A549 (cell line): ENCODE measurements around the gene NCOA1. TPM values are rescaled to one million over a fixed set of nuclear protein-coding genes. Genes with fewer than 3 reads are reported as not detected.

Experiments
- ATAC-seq, 2 experiments: fragments of 200-7000 bp in 1 of 2; fragments of >200 bp in 1 of 2; cut with Nextera tagmentation in 1 of 2; cut with Tn5 transposase in 1 of 2; 3 replicates each; pipeline versions ENCODE4 v1.8.0 to v1.9.1; 2018 to 2020; ENCODE audit warnings: mild to moderate bottlenecking in 1 of 2, moderate library complexity in 1 of 2
- CTCF ChIA-PET: fragments of 300-600 bp; sonication (Branson Sonifier 250); formaldehyde crosslinking; extraction: SDS; loops from one replicate; lab custom pipeline; 2021; ENCODE audit warnings: antibody characterized with exemption, inconsistent platforms; lab: Yijun Ruan, JAX
- POLR2A ChIA-PET: fragments of 350-600 bp; formaldehyde crosslinking; extraction: SDS; loops from one replicate; lab custom pipeline; 2021; ENCODE audit warnings: antibody characterized with exemption, inconsistent platforms; lab: Yijun Ruan, JAX
- DNase-seq, 2 experiments: peaks; one replicate each; pipeline versions ENCODE4 v3.0.0 to v3.0.0-alpha.2; 2011 to 2016; ENCODE audit warnings: low read depth in 1 of 2, low spot score in 1 of 2
- FAIRE-seq: peaks from 2 replicates; lab custom pipeline; 2011; peaks lifted over from hg19 to GRCh38; lab: Jason Lieb, UNC
- H3K27ac ChIP-seq, 2 experiments: fragments of >200 bp; sonication (Bioruptor Twin); formaldehyde crosslinking; 3 replicates each; pipeline ENCODE4 v1.5.1; 2016 to 2017
- H3K4me1 ChIP-seq: fragments of >200 bp; sonication (Bioruptor Twin); formaldehyde crosslinking; 3 replicates; pipeline ENCODE4 v1.6.1; 2016
- H3K4me2 ChIP-seq: fragments of >200 bp; sonication (Bioruptor Twin); formaldehyde crosslinking; 3 replicates; pipeline ENCODE4 v1.6.1; 2016
- H3K4me3 ChIP-seq: fragments of >200 bp; sonication (Bioruptor Twin); formaldehyde crosslinking; 3 replicates; pipeline ENCODE4 v1.5.1; 2016
- H3K9me3 ChIP-seq: fragments of >200 bp; sonication (Bioruptor Twin); formaldehyde crosslinking; 3 replicates; pipeline ENCODE4 v1.6.1; 2016
- ATOH8 ChIP-seq: fragments of 250-450 bp; sonication (Bioruptor Pico); IDR thresholded peaks from 2 replicates; pipeline ENCODE4 v1.5.0; 2020; ENCODE audit warnings: low read depth, mild to moderate bottlenecking, moderate library complexity
- BHLHE40 ChIP-seq: IDR thresholded peaks from 2 replicates; pipeline ENCODE4 v1.6.1; 2012; ENCODE audit warnings: low read depth, low read length, inconsistent platforms
- CBX8 ChIP-seq: fragments of 200-600 bp; sonication (generic); IDR thresholded peaks from 2 replicates; pipeline ENCODE4 v1.6.1; 2016
- CEBPB ChIP-seq, 2 experiments: fragments of >200 bp in 1 of 2; sonication (Bioruptor Twin) in 1 of 2; formaldehyde crosslinking in 1 of 2; IDR thresholded peaks; 2 replicates each; pipeline ENCODE4 v1.6.1; 2012 to 2016
- CHD2 ChIP-seq: fragments of 150-350 bp; IDR thresholded peaks from 2 replicates; pipeline ENCODE4 v1.6.1; 2014; ENCODE audit warnings: low read length; ENCODE audit not compliant: partially characterized antibody
- CHD4 ChIP-seq: fragments of 200-600 bp; sonication (generic); IDR thresholded peaks from 2 replicates; pipeline ENCODE4 v1.6.1; 2016; ENCODE audit warnings: antibody characterized with exemption, mild to moderate bottlenecking, borderline replicate concordance
- CTCF ChIP-seq: fragments of >200 bp; sonication (Bioruptor Twin); formaldehyde crosslinking; IDR thresholded peaks from 3 replicates; pipeline ENCODE4 v1.5.1; 2016
- GATA3 ChIP-seq: IDR thresholded peaks from 2 replicates; pipeline ENCODE4 v1.6.1; 2012; ENCODE audit warnings: borderline replicate concordance
- HDAC2 ChIP-seq: fragments of 200-600 bp; sonication (generic); IDR thresholded peaks from 2 replicates; pipeline ENCODE4 v1.6.1; 2016
- HOXA7 ChIP-seq: fragments of 250-450 bp; sonication (Bioruptor Pico); IDR thresholded peaks from 2 replicates; pipeline ENCODE4 v1.5.0; 2020; ENCODE audit warnings: mild to moderate bottlenecking, moderate library complexity
- JUN ChIP-seq, 2 experiments: fragments of >200 bp; sonication (Bioruptor Twin); formaldehyde crosslinking; IDR thresholded peaks; 2 replicates in 1 of 2; 3 replicates in 1 of 2; pipeline ENCODE4 v1.6.1; 2016 to 2017
- JUNB ChIP-seq: fragments of >200 bp; sonication (Bioruptor Twin); formaldehyde crosslinking; IDR thresholded peaks from 2 replicates; pipeline ENCODE4 v1.6.1; 2016
- KDM1A ChIP-seq: fragments of 200-600 bp; sonication (generic); IDR thresholded peaks from 2 replicates; pipeline ENCODE4 v1.6.1; 2016; ENCODE audit warnings: low read depth, mild to moderate bottlenecking
- MAZ ChIP-seq: fragments of 150-350 bp; IDR thresholded peaks from 2 replicates; pipeline ENCODE4 v1.6.1; 2014; ENCODE audit warnings: antibody characterized with exemption, low read depth, low read length, borderline replicate concordance
- PHF8 ChIP-seq: fragments of 200-600 bp; sonication (generic); IDR thresholded peaks from 2 replicates; pipeline ENCODE4 v1.6.1; 2016; ENCODE audit warnings: low read depth, mild to moderate bottlenecking, antibody characterized with exemption, moderate library complexity, borderline replicate concordance
- POLR2A ChIP-seq: IDR thresholded peaks from 2 replicates; pipeline ENCODE4 v1.6.1; 2012; ENCODE audit warnings: mild to moderate bottlenecking, low read length
- POLR2AphosphoS2 ChIP-seq: conservative IDR thresholded peaks from 2 replicates; pipeline ENCODE4 v1.6.1; 2012; ENCODE audit warnings: low read length, improper control_type of control experiment, inconsistent platforms
- RFX5 ChIP-seq: fragments of 450-650 bp; IDR thresholded peaks from 2 replicates; pipeline ENCODE4 v1.7.1; 2014; ENCODE audit warnings: antibody characterized with exemption, mild to moderate bottlenecking, moderate library complexity
- SMC3 ChIP-seq: fragments of >200 bp; sonication (Bioruptor Twin); formaldehyde crosslinking; IDR thresholded peaks from 3 replicates; pipeline ENCODE4 v1.6.1; 2018; ENCODE audit warnings: inconsistent platforms
- SREBF2 ChIP-seq: fragments of 450-650 bp; IDR thresholded peaks from 2 replicates; pipeline ENCODE4 v1.6.1; 2014; ENCODE audit warnings: mild to moderate bottlenecking, moderate library complexity
- ZC3H11A ChIP-seq: fragments of 450-650 bp; IDR thresholded peaks from 2 replicates; pipeline ENCODE4 v1.6.1; 2014; ENCODE audit warnings: antibody characterized with exemption, mild to moderate bottlenecking
- ZNF302 ChIP-seq: fragments of 250-450 bp; sonication (Bioruptor Pico); IDR thresholded peaks from 2 replicates; pipeline ENCODE4 v1.9.0; 2021; ENCODE audit warnings: inconsistent platforms, mild to moderate bottlenecking, moderate library complexity
- ZSCAN20 ChIP-seq: fragments of 250-450 bp; sonication (Bioruptor Pico); IDR thresholded peaks from 2 replicates; pipeline ENCODE4 v1.8.0; 2022; ENCODE audit warnings: mild to moderate bottlenecking, moderate library complexity
- WGBS: methylation state at CpG from one replicate; pipeline ENCODE4 v1.1.6; 2017; ENCODE audit errors: missing lambda C conversion rate; 5-methylcytosine and 5-hydroxymethylcytosine counted together
- polyA minus RNA-seq: library from RNA; depleted of rRNA, polyadenylated mRNA; stranded (reverse); fragments of >200 nt; gene quantifications from 2 replicates; pipeline ENCODE4 v1.2.3, GENCODE V29; 2011; rRNA and poly(A)+ RNA removed
- polyA plus RNA-seq, 4 experiments: library from polyadenylated mRNA; depleted of rRNA in 3 of 4; stranded (reverse); fragments of >200 nt; fragmentation: RNase III in 1 of 4; extraction: RNeasy Plus Mini Kit Qiagen cat#74134 plus additional on column Dnase treatment in 1 of 4; gene quantifications; 2 replicates in 3 of 4; 3 replicates in 1 of 4; pipeline ENCODE4 v1.2.3, GENCODE V29; 2011 to 2017
- TF ChIP-seq, protein P1 (sequence below): IDR thresholded peaks from 2 replicates; pipeline ENCODE4 v1.6.1; 2012
- TF ChIP-seq, protein P2 (sequence below): IDR thresholded peaks from 2 replicates; pipeline ENCODE4 v1.6.1; 2012; ENCODE audit warnings: low read depth, borderline replicate concordance
- TF ChIP-seq, protein P3 (sequence below): fragments of >200 bp; sonication (Bioruptor Twin); formaldehyde crosslinking; IDR thresholded peaks from 3 replicates; pipeline ENCODE4 v1.6.1; 2016
- TF ChIP-seq, protein P4 (sequence below): fragments of >200 bp; sonication (Bioruptor Twin); formaldehyde crosslinking; IDR thresholded peaks from 2 replicates; pipeline ENCODE4 v1.6.1; 2016
- TF ChIP-seq, protein P5 (sequence below): fragments of 450-650 bp; IDR thresholded peaks from 2 replicates; pipeline ENCODE4 v1.6.1; 2014; ENCODE audit warnings: antibody characterized with exemption

The NCOA1 gene
- polyA plus RNA-seq (2011; rRNA removed), result 29.9 and 31.0 TPM in 2 replicates
- 7.6 and 9.6 TPM in 2 replicates for polyA plus RNA-seq (2012; cell fraction: cytosol; rRNA removed)
- 4.9 and 6.1 TPM in 2 replicates for polyA plus RNA-seq (2012; cell fraction: nucleus; rRNA removed)
- 7.6 to 8.4 TPM (median 7.7 TPM) in 3 replicates for polyA plus RNA-seq (2017; fragmentation: RNase III; extraction: RNeasy Plus Mini Kit Qiagen cat#74134 plus additional on column Dnase treatment)
- polyA minus RNA-seq, result 45.8 and 54.0 TPM in 2 replicates

DNA sequence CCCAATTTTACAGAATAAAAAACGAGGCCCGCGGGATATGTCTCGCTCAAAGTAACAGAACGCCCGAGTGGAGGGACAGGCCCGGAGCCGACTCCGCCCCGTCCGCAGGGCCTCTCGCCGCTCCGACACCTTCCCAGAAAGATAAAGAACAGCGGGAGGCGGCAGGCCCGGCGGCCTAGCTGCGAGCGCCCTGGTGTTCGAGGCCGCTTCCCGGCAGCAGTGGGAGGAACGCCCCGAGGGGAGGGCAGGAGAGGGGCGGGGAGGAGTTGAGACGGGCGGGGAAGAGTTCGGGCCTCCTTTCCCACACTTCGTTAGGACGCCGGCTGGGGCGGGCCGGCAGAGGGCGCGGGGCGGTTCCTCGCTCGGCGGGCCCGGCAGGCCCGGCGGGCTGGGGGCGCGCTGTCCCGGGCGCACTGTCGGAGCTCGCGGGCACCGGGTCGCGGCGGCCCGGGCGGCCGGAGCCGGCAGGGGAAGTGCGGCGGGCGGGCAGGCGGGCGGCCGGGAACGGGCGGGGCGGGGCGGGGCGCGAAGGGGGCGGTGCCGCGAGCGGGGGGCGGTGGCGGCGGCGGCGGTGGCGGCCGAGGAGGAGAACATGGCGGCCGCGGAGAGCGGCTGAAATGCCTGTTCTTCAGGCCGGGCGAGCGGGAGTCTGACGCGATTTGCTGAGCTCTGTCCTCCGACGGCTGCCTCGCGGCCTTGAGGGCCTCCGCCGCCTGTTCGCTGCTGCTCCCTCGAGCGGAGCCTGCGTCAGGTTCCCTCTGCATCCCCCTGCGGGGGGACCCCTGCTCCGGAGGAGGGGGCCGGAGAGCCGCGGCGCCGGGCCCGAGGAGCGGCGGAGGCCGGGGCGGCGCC, at the start of gene NCOA1:
TSS of gene NCOA1 (plus strand) at position 565 of the 852 bp plus-strand sequence. CDS start 167,424 bp downstream, outside the sequence.
- Histone ChIP-seq H3K4me2 (peak within 1 kb of the TSS; percentile 95), H3K4me1 (peaks cover 20% of the 10 kb centered on the region), H3K27ac (peak within 1 kb of the TSS; percentile 82 to 94), H3K9me3 (no peaks in the 10 kb centered on the region), H3K4me3 (peak within 1 kb of the TSS; percentile 93)
- peak; percentile 91 to 96 for ATAC-seq
- 2% methylated on average over 63 of the region's 113 CpGs for WGBS
- DNase-seq, result peak; percentile 91 to 94
- no peak for FAIRE-seq
- ChIA-PET POLR2A (interaction anchor here (1.1 to 1.9 kb wide), 3 partner anchors 8 to 302 kb away, joined by 3 to 11 read pairs (median 4); partner anchors contain the start of genes CENPO and PTRHD1), CTCF (interaction anchor here (1.1 to 1.7 kb wide), 6 partner anchors 16 to 306 kb away, joined by 3 to 8 read pairs (median 3); no protein-coding TSS in a partner anchor)
- TF ChIP-seq POLR2AphosphoS2, result no peak
- TF ChIP-seq CTCF, result peak; percentile 30; the same call in 1 of the 3 replicates
- no peak for TF ChIP-seq HOXA7
- TF ChIP-seq CHD4, result peak; percentile 73; the same call in 1 of the 2 replicates
- no peak for TF ChIP-seq CEBPB (IDR thresholded peaks at IDR 0.05)
- no peak for TF ChIP-seq CHD2
- TF ChIP-seq, protein P1, sequence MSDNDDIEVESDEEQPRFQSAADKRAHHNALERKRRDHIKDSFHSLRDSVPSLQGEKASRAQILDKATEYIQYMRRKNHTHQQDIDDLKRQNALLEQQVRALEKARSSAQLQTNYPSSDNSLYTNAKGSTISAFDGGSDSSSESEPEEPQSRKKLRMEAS, result peak; percentile 70
- no peak for TF ChIP-seq JUNB
- TF ChIP-seq, protein P2, sequence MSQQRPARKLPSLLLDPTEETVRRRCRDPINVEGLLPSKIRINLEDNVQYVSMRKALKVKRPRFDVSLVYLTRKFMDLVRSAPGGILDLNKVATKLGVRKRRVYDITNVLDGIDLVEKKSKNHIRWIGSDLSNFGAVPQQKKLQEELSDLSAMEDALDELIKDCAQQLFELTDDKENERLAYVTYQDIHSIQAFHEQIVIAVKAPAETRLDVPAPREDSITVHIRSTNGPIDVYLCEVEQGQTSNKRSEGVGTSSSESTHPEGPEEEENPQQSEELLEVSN, result peak; percentile 71
- TF ChIP-seq POLR2A, result peak; percentile 85
- no peak for TF ChIP-seq SREBF2
- no peak for TF ChIP-seq ZNF302 (CRISPR knock-in tag)
- no peak for TF ChIP-seq RFX5
- TF ChIP-seq ATOH8 (CRISPR knock-in tag), result no peak
- TF ChIP-seq ZSCAN20 (CRISPR knock-in tag), result no peak
- TF ChIP-seq, protein P3, sequence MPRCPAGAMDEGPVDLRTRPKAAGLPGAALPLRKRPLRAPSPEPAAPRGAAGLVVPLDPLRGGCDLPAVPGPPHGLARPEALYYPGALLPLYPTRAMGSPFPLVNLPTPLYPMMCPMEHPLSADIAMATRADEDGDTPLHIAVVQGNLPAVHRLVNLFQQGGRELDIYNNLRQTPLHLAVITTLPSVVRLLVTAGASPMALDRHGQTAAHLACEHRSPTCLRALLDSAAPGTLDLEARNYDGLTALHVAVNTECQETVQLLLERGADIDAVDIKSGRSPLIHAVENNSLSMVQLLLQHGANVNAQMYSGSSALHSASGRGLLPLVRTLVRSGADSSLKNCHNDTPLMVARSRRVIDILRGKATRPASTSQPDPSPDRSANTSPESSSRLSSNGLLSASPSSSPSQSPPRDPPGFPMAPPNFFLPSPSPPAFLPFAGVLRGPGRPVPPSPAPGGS, result 0 out of 3 replicates have a peak, but pooled peaks have one; percentile 22
- no peak for TF ChIP-seq HDAC2
- TF ChIP-seq, protein P4, sequence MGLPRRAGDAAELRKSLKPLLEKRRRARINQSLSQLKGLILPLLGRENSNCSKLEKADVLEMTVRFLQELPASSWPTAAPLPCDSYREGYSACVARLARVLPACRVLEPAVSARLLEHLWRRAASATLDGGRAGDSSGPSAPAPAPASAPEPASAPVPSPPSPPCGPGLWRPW, result no peak
- peak; percentile 46; the same call in 1 of the 2 replicates for TF ChIP-seq PHF8
- no peak for TF ChIP-seq BHLHE40
- no peak; the same call in 1 of the 2 replicates for TF ChIP-seq KDM1A
- TF ChIP-seq GATA3, result no peak; the same call in 1 of the 2 replicates
- no peak for TF ChIP-seq MAZ
- peak in 1 of 2 experiments; percentile 72; a peak in 3 of 5 replicates for TF ChIP-seq JUN (IDR thresholded peaks at IDR 0.05)
- no peak for TF ChIP-seq SMC3
- TF ChIP-seq CBX8, result no peak
- TF ChIP-seq, protein P5, sequence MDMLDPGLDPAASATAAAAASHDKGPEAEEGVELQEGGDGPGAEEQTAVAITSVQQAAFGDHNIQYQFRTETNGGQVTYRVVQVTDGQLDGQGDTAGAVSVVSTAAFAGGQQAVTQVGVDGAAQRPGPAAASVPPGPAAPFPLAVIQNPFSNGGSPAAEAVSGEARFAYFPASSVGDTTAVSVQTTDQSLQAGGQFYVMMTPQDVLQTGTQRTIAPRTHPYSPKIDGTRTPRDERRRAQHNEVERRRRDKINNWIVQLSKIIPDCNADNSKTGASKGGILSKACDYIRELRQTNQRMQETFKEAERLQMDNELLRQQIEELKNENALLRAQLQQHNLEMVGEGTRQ, result no peak
- no peak for TF ChIP-seq ZC3H11A
